ENCODE measurements around the gene CRADD. TPM values are rescaled to one million over a fixed set of nuclear protein-coding genes. Genes with fewer than 3 reads are reported as not detected.
A peak's percentile ranks its signal among the peaks of the same experiment; 100 is the strongest.

Gene CRADD
- total RNA-seq, 6 donors from 2014 or later: 13.7 to 40.7 (median 29.0) TPM

- no peaks in the 10 kb centered on the region for H3K27me3 ChIP-seq
Measured at GRCh38 chr12:93831374-93831773, 154.2 kb downstream of the CRADD start.

GRCh38 chr12:93832131-93832530 lies 155.0 kb downstream of the CRADD start:
- 84 to 88% methylated on average over 2 of the region's 2 CpGs for WGBS, 2 donors
- no peaks in the 10 kb centered on the region for H3K4me1 ChIP-seq
- DNase-seq (no peak), ATAC-seq (ENCODE audit: low FRiP score in 2 of 2) (no peak)
- no peak overlapping the region for H3K27ac ChIP-seq
- H3K9me3 ChIP-seq: no peaks in the 10 kb centered on the region
- TF ChIP-seq POLR2AphosphoS5 (IDR thresholded peaks at IDR 0.05) (no peak), POLR2A (IDR thresholded peaks at IDR 0.05) (no peak), EP300 (IDR thresholded peaks at IDR 0.05) (no peak), CTCF (IDR thresholded peaks at IDR 0.05) (no peak)
- no peaks in the 10 kb centered on the region for H3K36me3 ChIP-seq
- H3K27me3 ChIP-seq: no peaks in the 10 kb centered on the region
- H3K4me3 ChIP-seq: no peak overlapping the region

More at GRCh38 chr12:93831374-93831773, 154.2 kb downstream of the CRADD start:
- Histone ChIP-seq H3K36me3 (no peaks in the 10 kb centered on the region), H3K4me1 (no peaks in the 10 kb centered on the region), H3K4me3 (no peak overlapping the region), H3K9me3 (no peaks in the 10 kb centered on the region), H3K27ac (no peak overlapping the region)
- 89 to 92% methylated on average over 5 of the region's 5 CpGs for WGBS, 2 donors
- no peak for DNase-seq
- no peak for ATAC-seq (ENCODE audit: low FRiP score in 2 of 2)
- TF ChIP-seq EP300 (IDR thresholded peaks at IDR 0.05): no peak
- TF ChIP-seq POLR2A (IDR thresholded peaks at IDR 0.05): no peak
- TF ChIP-seq POLR2AphosphoS5 (IDR thresholded peaks at IDR 0.05): no peak
- TF ChIP-seq CTCF (IDR thresholded peaks at IDR 0.05): no peak

DNA sequence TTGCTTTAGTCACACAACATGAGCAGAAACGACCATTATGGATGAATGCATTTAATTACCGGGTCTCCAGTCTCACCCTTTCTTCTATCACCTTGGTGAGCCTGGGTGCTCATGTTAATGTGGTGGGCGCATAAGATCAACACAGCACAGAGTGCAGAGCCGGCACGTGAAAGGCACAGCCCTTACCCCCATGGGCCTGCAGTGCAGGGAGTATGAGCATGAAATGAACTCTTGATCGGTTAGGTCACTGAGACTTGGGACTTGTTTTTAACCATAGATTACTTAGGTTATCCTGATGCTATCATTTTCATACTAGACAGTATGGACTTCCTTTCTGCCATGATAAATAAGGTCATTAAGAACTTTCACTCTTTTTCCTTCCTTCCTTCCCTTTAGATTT lies 156.8 kb downstream of the CRADD start:
- no peaks in the 10 kb centered on the region for H3K27me3 ChIP-seq
- no peak for ATAC-seq (ENCODE audit: low FRiP score in 2 of 2)
- 82 to 90% methylated on average over 6 of the region's 6 CpGs for WGBS, 2 donors

DNA sequence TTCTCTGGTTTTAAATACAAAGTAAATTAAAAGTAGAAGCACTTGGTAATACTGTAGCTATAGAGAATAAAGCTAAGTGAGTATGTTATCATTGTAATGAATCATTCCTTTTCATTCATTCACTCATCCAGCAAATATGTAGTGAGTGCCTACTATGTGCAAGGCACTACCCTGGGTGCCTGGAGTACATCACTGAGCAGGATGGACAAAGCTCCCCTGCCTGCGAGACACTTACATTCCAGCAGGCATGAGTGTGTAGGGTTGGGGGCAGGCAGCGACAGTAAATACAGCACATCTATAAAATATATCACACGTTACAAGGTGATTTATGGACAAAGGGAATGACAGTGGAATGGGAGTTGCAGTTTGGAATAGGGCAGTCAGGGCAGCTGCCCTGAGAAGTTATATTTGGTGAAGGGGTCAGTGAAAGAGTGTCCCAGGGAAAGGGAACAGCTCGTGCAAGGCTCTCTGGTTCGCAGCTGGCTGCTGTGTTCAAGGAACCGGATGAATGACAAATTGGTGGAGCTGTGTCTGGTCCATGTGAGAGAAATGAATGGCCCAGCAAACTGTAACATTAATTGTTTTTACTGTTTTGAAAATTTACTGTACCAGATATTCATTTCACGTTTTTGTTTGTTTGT lies 159.6 kb downstream of the CRADD start:
- no peak for ATAC-seq (ENCODE audit: low FRiP score in 2 of 2)

More for the DNA sequence above, 156.8 kb downstream of the CRADD start:
- H3K9me3 ChIP-seq: no peaks in the 10 kb centered on the region
- no peak overlapping the region for H3K27ac ChIP-seq
- H3K4me3 ChIP-seq: no peak overlapping the region
- no peak for DNase-seq
- TF ChIP-seq EP300 (IDR thresholded peaks at IDR 0.05): no peak
- no peak for TF ChIP-seq POLR2AphosphoS5 (IDR thresholded peaks at IDR 0.05)
- TF ChIP-seq CTCF (IDR thresholded peaks at IDR 0.05): no peak
- no peak for TF ChIP-seq POLR2A (IDR thresholded peaks at IDR 0.05)
- no peaks in the 10 kb centered on the region for H3K36me3 ChIP-seq
- no peaks in the 10 kb centered on the region for H3K4me1 ChIP-seq

DNA sequence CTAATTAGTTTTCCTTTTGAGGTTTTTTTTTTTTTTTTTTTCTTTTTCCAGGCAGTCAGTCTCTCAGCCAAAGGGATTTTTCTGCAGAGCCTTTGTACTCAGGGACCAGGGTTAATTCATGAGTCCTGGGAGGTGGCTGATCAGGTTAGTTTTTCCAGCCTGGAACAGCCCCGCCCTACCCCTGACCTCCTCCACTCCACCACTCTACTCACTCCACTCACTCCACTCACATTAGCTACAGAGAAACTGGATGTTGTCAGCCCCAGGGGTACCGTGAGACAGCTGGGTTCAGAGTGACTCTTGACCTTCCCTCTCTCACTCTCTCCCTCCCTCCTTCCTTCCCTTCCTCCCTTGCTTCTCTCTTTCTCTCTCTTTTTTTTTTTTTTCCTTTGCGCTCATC lies 161.0 kb downstream of the CRADD start:
- ATAC-seq (ENCODE audit: low FRiP score in 2 of 2): peak in 1 of 2 donors; percentile 69

More for the DNA sequence above, 159.6 kb downstream of the CRADD start:
- TF ChIP-seq POLR2AphosphoS5 (IDR thresholded peaks at IDR 0.05): no peak
- WGBS, 2 donors: 90 to 94% methylated on average over 7 of the region's 7 CpGs
- no peak for DNase-seq
- Histone ChIP-seq H3K4me1 (no peaks in the 10 kb centered on the region), H3K27me3 (no peaks in the 10 kb centered on the region), H3K36me3 (no peaks in the 10 kb centered on the region), H3K9me3 (no peaks in the 10 kb centered on the region), H3K4me3 (no peak overlapping the region), H3K27ac (no peak overlapping the region)

More for the DNA sequence above, 161.0 kb downstream of the CRADD start:
- no peaks in the 10 kb centered on the region for H3K9me3 ChIP-seq
- H3K4me1 ChIP-seq: no peaks in the 10 kb centered on the region
- H3K27ac ChIP-seq: no peak overlapping the region
- WGBS, 2 donors: 72 to 79% methylated on average over 3 of the region's 3 CpGs
- H3K4me3 ChIP-seq: no peak overlapping the region
- no peaks in the 10 kb centered on the region for H3K27me3 ChIP-seq
- H3K36me3 ChIP-seq: no peaks in the 10 kb centered on the region
- TF ChIP-seq POLR2AphosphoS5 (IDR thresholded peaks at IDR 0.05): no peak
- TF ChIP-seq POLR2A (IDR thresholded peaks at IDR 0.05): no peak
- TF ChIP-seq CTCF (IDR thresholded peaks at IDR 0.05): no peak
- no peak for TF ChIP-seq EP300 (IDR thresholded peaks at IDR 0.05)
- DNase-seq: peak in 1 of 2 donors; percentile 41
